ENCODE results near the gene PHOSPHO1.

- no peak for TF ChIP-seq POLR2A (IDR thresholded peaks at IDR 0.05)
- no peak for TF ChIP-seq POLR2AphosphoS5 (IDR thresholded peaks at IDR 0.05)
- TF ChIP-seq CTCF (IDR thresholded peaks at IDR 0.05), result no peak
Observed at GRCh38 chr17:49223168-49223516, 7.4 kb downstream of the PHOSPHO1 start.

All from transverse colon (tissue), 4 donors.